Measurements from ENCODE around the gene ITFG1.
"Not testable (repeated sequence)": the region's sequence is repeated elsewhere in the genome, so short reads cannot be mapped to it uniquely, and the experiment has no call there.

The ITFG1 gene

DNA sequence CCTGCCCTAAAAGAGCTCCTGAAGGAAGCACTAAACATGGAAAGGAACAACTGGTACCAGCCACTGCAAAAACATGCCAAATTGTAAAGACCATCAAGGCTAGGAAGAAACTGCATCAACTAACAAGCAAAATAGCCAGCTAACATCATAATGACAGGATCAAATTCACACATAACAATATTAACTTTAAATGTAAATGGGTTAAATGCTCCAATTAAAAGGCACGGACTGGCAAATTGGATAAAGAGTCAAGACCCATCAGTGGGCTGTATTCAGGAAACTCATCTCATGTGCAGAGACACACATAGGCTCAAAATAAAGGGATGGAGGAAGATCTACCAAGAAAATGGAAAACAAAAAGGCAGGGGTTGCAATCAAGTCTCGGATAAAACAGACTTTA lies 136.6 kb downstream of the ITFG1 start:
- DNase-seq (ENCODE audit: low spot score): not testable (repeated sequence)

DNA sequence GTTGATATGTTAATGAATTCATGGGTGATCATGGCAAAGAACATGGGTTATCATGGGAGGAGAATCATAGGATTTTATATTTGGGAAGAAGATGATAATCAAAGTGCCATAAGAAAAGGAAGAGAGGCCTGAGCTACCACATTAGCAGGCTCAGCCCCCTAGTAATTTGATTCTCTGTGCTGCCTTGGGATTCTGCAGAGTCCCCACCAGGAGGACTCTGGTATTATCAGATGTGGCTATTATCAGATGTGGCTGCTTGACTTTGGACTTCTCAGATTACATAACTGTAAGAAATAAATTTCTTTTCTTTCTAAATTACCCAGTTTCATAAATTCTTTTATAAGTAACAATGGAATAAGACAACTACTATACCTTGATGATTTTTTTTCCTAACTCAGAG lies 137.6 kb downstream of the ITFG1 start:
- DNase-seq (ENCODE audit: low spot score): no peak

DNA sequence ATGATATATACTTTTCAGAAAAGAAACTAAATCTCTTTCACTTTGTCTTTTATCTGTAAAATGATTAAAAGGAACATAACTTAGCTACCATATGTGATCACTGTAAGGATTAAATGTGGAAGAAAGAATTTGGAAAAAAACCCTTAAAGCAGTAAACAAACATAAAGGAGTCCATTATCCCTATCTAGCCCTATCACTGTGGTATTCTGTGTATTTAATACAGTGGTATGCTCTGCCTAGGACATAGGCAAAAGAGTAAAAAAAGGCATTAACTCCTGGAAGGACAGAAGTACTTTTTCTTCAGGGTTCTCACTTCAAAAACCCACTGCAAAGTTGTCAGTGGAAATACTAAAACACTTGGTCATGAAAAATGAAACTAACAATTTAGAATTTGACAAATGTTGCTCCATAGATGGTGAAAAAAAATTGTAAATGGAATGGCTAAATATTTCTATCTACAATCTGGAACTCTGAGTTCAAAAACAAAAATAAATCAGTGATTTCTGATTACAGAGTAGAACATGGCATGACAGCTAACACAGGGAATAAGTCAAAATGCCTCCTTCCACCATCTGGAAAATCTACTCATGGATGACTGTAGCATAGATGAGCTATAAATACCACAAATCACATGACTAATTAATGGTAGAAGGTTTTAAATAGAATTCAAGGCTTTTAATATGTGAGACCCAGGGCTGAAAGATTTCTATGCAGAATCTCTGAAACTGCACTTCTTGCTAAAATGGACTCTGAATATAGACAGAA lies 140.1 kb downstream of the ITFG1 start:
- DNase-seq (ENCODE audit: low spot score): no peak

- no peak for DNase-seq (ENCODE audit: low spot score)
Observed at GRCh38 chr16:47317465-47318240, 143.2 kb downstream of the ITFG1 start.

GRCh38 chr16:47316442-47317015 lies 144.3 kb downstream of the ITFG1 start:
- no peak for DNase-seq (ENCODE audit: low spot score)

DNA sequence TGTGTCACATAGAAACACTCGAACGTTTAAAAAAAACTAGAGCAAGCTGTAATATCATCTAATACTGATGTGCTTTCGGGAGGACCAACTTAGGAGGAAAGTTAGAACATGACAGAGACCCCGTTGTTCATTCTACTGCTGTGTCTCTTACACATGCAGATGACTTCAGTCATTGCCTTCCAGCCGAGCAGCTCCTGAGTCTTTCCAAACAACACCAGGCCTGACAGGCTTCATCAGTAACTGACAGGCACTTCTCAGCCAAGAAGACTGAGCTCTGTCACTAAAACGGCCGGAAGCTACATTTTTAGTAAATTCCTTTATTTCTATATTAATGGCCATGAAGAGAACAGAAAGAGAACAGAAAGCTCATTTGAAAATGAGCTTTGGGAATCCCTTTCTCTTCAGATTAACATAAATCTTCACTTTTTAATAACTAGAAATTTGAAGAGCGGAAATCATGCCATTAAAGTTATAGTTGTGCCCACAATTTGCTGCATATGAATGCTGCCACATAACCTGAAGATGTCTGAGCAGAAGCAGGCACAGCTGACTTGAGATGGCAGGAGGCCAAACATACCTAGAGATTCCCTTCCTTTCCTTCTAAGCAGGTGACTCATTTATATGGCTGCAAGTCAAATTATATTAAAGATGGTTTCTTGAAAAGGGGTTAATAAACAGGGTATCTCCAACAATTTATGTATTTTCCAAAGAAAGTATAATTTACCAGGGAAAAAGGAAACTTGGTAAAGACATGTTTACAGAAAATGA lies 148.9 kb downstream of the ITFG1 start:
- no peak for DNase-seq (ENCODE audit: low spot score)

GRCh38 chr16:47310792-47311211 lies 150.1 kb downstream of the ITFG1 start:
- DNase-seq (ENCODE audit: low spot score): no peak

- no peak for DNase-seq (ENCODE audit: low spot score)
Observed at GRCh38 chr16:47309581-47310312, 151.1 kb downstream of the ITFG1 start.

DNA sequence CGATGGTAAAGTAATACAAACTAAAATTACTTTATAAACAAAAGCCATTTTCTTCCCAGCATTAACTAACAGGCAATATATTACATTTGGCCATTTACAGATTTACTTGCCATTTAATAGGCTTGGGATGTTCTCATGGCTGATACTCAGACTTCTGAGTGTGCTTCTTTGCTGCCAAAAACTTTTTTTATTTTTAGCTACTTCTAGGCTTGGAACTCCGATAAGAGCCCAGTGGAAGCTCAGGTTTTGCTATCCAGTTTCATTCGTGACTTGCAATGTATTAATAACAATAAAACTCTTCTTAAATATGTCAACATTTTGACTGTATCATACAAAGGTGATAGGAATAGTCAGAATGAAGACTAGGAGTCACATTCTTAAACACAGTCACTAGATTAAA lies 152.3 kb downstream of the ITFG1 start:
- no peak for DNase-seq (ENCODE audit: low spot score)

DNA sequence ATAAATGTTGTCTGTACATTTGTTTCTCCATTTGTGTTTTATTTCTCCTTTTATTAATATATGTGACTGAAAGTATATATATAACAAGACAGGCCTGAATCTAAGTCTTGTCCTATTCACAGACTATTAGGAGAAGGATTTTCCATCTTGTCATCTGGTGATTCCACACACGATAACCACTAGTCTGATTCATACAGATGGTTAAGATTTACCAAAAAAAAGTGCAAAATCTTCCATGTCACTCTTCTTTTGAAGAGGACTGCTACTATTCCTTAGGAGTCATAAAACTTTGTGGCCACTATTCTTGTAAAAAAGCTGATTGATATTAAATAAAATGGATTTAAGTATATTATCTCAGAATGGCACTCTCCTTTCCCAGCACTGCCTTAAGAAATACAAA lies 156.3 kb downstream of the ITFG1 start:
- DNase-seq (ENCODE audit: low spot score): no peak

DNA sequence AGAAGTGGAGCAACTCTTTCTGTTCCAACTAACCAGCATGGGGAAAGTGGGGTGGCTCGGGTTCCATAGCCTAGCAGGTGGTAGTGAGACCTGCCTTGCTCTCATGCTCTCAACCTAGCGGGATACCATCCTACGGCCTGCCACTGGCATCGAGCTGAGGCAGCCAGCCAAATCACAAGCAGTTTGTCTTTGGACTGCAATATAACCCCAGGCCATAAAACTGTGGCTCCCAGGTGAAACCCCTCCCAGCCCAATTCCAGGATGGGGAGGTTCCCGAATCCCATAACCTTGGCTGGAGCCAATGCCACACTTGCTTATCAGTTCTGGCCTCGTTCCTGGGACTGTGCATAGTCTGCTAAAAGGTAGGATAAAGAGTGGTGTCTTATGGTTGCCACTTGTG lies 161.3 kb downstream of the ITFG1 start:
- no peak for DNase-seq (ENCODE audit: low spot score)

- DNase-seq (ENCODE audit: low spot score): no peak
Observed at GRCh38 chr16:47284999-47285398, 175.9 kb downstream of the ITFG1 start.

DNA sequence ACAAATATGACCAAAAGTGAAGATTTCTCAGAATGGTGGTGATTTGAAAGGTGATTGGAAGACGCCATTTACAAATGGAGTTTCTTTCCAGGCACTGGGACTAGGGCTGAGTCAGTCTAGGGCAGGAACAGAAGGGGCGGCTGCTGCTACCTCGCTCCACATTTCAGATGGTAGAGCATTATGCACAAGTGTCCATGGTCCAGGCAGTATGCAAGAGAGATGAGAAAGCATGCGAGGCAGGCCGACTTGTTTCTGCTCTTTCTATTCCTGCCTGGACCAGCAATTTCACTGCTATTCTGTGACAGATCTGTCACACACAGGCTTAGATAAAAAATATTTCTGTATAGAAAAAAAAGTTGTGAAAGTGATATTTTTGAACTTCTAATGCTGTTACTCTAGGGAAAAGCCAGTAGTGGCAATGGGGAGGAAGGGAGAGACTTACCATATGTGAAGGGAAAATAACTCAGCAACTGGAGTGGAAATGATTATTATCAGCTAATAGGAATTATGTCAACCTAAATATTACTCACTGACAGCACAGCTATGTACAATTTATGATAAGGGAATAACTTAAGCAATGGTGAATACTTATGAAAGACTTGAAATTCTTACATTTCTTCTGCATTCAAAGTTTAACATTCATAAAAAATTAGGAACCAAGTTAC lies 182.4 kb downstream of the ITFG1 start:
- no peak for DNase-seq (ENCODE audit: low spot score)

DNA sequence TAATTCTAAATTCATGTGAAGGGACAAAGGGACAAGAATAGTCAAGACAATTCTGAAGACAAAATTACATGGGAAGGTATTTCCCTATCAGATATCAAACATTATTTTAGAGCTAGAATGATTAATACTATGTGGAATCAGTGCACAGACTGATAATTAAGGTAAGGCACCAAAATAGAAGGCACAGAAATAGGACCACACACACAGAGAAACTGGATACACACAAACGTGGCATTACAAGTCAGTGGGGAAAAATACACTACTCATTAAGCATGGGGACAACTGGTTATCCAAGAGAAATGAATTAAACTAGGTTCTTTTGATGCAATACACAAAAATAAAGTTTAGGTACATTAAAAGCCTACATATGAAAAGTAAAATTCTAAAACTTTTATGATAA lies 184.3 kb downstream of the ITFG1 start:
- no peak for DNase-seq (ENCODE audit: low spot score)

GRCh38 chr16:47262938-47263337 lies 197.9 kb downstream of the ITFG1 start:
- DNase-seq (ENCODE audit: low spot score): no peak

DNA sequence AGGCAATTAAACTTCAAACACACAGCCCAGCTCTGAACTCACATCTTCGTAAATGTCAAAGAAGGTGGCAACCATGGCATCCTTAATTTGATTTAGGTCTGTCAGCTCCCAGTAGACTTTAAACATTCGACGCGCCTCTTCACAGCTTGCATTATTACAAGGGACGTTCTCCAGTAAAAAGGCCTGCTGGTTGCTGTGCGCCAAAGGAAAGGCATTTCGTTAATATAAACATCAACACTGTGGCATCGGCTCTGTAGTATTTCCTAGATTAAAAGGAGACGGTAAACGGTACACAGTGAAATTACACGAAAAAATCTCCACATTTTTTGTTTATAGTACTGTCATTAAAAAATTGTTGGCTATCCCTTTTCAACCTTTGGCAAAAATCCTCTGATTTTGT lies 200.4 kb downstream of the ITFG1 start:
- no peak for DNase-seq (ENCODE audit: low spot score)

GRCh38 chr16:47258874-47259461 lies 201.9 kb downstream of the ITFG1 start:
- DNase-seq (ENCODE audit: low spot score): no peak

DNA sequence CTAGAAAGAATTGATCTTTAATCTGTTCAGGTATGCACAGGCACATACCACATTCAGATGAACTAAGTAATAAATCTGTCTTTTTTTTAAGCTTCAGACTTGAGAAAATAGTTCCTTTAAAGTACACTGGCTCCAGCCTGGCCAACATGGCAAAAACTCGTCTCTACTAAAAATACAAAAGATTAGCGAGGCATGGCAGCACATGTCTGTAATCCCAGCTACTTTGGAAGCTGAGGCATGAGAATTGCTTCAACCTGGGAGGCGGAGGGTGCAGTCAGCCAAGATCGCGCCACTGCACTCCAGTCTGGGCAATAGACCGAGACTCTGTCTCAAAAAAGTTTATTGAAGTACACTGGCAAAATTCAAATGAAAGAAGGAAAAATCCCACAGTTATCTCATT lies 206.1 kb downstream of the ITFG1 start:
- no peak for DNase-seq (ENCODE audit: low spot score)

- no peak for DNase-seq (ENCODE audit: low spot score)
Observed at GRCh38 chr16:47250983-47251382, 209.9 kb downstream of the ITFG1 start.

GRCh38 chr16:47247690-47248089 lies 213.2 kb downstream of the ITFG1 start:
- no peak for DNase-seq (ENCODE audit: low spot score)

DNA sequence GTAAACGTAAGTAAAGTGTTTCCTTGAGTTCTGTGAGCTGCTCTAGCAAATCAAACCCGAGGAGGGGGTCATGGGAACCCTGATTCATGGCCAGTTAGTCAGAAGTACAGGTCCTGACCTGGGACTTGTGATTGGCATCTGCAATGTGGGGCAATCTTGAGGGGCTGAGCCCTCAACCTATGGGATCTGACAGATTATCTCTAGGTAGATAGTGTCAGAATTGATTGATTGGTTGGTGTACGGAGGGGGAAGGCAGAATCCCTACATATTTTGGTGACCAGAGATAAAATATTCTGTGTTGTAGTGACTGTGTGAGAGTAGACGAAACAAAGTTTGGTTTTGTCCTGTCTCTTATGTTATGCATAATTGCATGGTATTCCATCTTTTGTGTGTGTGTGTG lies 216.7 kb downstream of the ITFG1 start:
- no peak for DNase-seq (ENCODE audit: low spot score)

All from CD4-positive, alpha-beta T cell treated with Interleukin-2 at 100 ng/mL for 4 hours (primary cell).